IMR-90 (cell line): ENCODE measurements around the gene CPLX1. TPM values are rescaled to one million over a fixed set of nuclear protein-coding genes. Genes with fewer than 3 reads are reported as not detected.

Experiments used
- ATAC-seq: fragments of 200-7000 bp; cut with Tn5 transposase; 2 replicates; pipeline ENCODE4 v1.9.1; 2020; ENCODE audit warnings: low read depth, mild to moderate bottlenecking, moderate library complexity
- BruUV-seq: library from RNA; stranded (reverse); fragments of 400-500 nt; replicated peaks from 2 replicates; lab custom pipeline; 2021; lab: Mats Ljungman, UMichigan
- CTCF ChIA-PET: fragments of 300-600 bp; formaldehyde crosslinking; extraction: SDS; loops from one replicate; lab custom pipeline; 2021; ENCODE audit warnings: antibody characterized with exemption; lab: Yijun Ruan, JAX
- POLR2A ChIA-PET: fragments of 300-600 bp; sonication (Branson Sonifier 250); formaldehyde crosslinking; loops from one replicate; lab custom pipeline; 2022; ENCODE audit warnings: antibody characterized with exemption; ENCODE audit not compliant: unreplicated experiment; lab: Charles Lee
- DNase-seq: peaks from one replicate; pipeline ENCODE4 v3.0.0; 2013
- H2AFZ ChIP-seq: replicated peaks from 2 replicates; pipeline ENCODE3; 2013; ENCODE audit warnings: low read length, mild to moderate bottlenecking; ENCODE audit not compliant: poor library complexity
- H2AK5ac ChIP-seq: 2 replicates; pipeline ENCODE4 v1.6.1; 2013; ENCODE audit warnings: low read depth, low read length, inconsistent platforms
- H2AK9ac ChIP-seq: replicated peaks from 2 replicates; pipeline ENCODE3; 2013; ENCODE audit warnings: mild to moderate bottlenecking, low read depth, low read length, moderate library complexity; ENCODE audit not compliant: poor library complexity
- H2BK120ac ChIP-seq: 2 replicates; pipeline ENCODE4 v1.6.1; 2013; ENCODE audit warnings: low read depth, low read length, inconsistent platforms
- H2BK15ac ChIP-seq: 3 replicates; pipeline ENCODE4 v1.6.1; 2013; ENCODE audit warnings: low read depth, low read length, inconsistent platforms
- H2BK20ac ChIP-seq: 2 replicates; pipeline ENCODE4 v1.6.1; 2013; ENCODE audit warnings: low read depth, mild to moderate bottlenecking, inconsistent platforms, low read length, moderate library complexity
- H2BK5ac ChIP-seq: 2 replicates; pipeline ENCODE4 v1.6.1; 2013; ENCODE audit warnings: mild to moderate bottlenecking, low read depth, low read length, inconsistent platforms; ENCODE audit not compliant: poor library complexity, severe bottlenecking
- H3K14ac ChIP-seq: replicated peaks from 2 replicates; pipeline ENCODE4 v1.6.1; 2013; ENCODE audit warnings: low read depth, low read length, inconsistent platforms
- H3K18ac ChIP-seq: 2 replicates; pipeline ENCODE4 v1.6.1; 2013; ENCODE audit warnings: low read depth, low read length, control low read depth
- H3K23ac ChIP-seq: 2 replicates; pipeline ENCODE4 v1.6.1; 2013; ENCODE audit warnings: low read depth, low read length, inconsistent platforms
- H3K27ac ChIP-seq: 2 replicates; pipeline ENCODE4 v1.5.1; 2013; ENCODE audit warnings: mild to moderate bottlenecking, control low read depth, low read length; ENCODE audit not compliant: insufficient read depth
- H3K27me3 ChIP-seq: 2 replicates; pipeline ENCODE4 v1.6.1; 2013; ENCODE audit warnings: low read length; ENCODE audit not compliant: control insufficient read depth, insufficient read depth
- H3K36me3 ChIP-seq: 2 replicates; pipeline ENCODE4 v1.6.1; 2013; ENCODE audit warnings: low read length, mixed read lengths; ENCODE audit not compliant: control insufficient read depth, insufficient read depth
- H3K4ac ChIP-seq: 2 replicates; pipeline ENCODE4 v1.6.1; 2013; ENCODE audit warnings: low read depth, low read length, inconsistent platforms
- H3K4me1 ChIP-seq: 2 replicates; pipeline ENCODE4 v1.6.1; 2013; ENCODE audit warnings: low read length, mixed read lengths; ENCODE audit not compliant: control insufficient read depth, insufficient read depth
- H3K4me2 ChIP-seq: 2 replicates; pipeline ENCODE4 v1.6.1; 2013; ENCODE audit warnings: low read depth, mild to moderate bottlenecking, control low read depth, low read length, moderate library complexity
- H3K4me3 ChIP-seq: 2 replicates; pipeline ENCODE4 v1.5.1; 2013; ENCODE audit warnings: low read depth, mild to moderate bottlenecking, control low read depth, low read length, moderate library complexity; ENCODE audit not compliant: insufficient read depth
- H3K56ac ChIP-seq: 2 replicates; pipeline ENCODE4 v1.6.1; 2013; ENCODE audit warnings: low read length, inconsistent platforms; ENCODE audit not compliant: insufficient read depth; ENCODE audit errors: extremely low read depth
- H3K79me1 ChIP-seq, 2 experiments: 2 replicates each; pipeline ENCODE4 v1.6.1; 2013; ENCODE audit warnings: low read length in 2 of 2, inconsistent platforms in 1 of 2, low read depth in 1 of 2
- H3K9ac ChIP-seq: 2 replicates; pipeline ENCODE4 v1.6.1; 2013; ENCODE audit warnings: low read depth, low read length, control low read depth
- H3K9me1 ChIP-seq: 2 replicates; pipeline ENCODE4 v1.6.1; 2013; ENCODE audit warnings: low read length, inconsistent platforms; ENCODE audit not compliant: insufficient read depth
- H3K9me3 ChIP-seq: 2 replicates; pipeline ENCODE4 v1.6.1; 2013; ENCODE audit warnings: low read length; ENCODE audit not compliant: control insufficient read depth, insufficient read depth
- H4K20me1 ChIP-seq: 2 replicates; pipeline ENCODE4 v1.6.1; 2013; ENCODE audit warnings: low read length, inconsistent platforms; ENCODE audit not compliant: insufficient read depth
- H4K5ac ChIP-seq: 2 replicates; pipeline ENCODE4 v1.6.1; 2013; ENCODE audit warnings: mild to moderate bottlenecking, low read depth, low read length, control low read depth
- H4K8ac ChIP-seq, 2 experiments: 2 replicates each; pipeline ENCODE4 v1.6.1; 2013; ENCODE audit warnings: low read depth in 2 of 2, low read length in 2 of 2, control low read depth in 1 of 2, inconsistent platforms in 1 of 2
- H4K91ac ChIP-seq: 2 replicates; pipeline ENCODE4 v1.6.1; 2013; ENCODE audit warnings: low read depth, low read length, inconsistent platforms; ENCODE audit not compliant: insufficient read depth
- BHLHE40 ChIP-seq: fragments of 150-350 bp; IDR thresholded peaks from 2 replicates; pipeline ENCODE4 v1.6.1; 2016; ENCODE audit warnings: mild to moderate bottlenecking, low read depth, low read length
- CEBPB ChIP-seq: IDR thresholded peaks from 2 replicates; pipeline ENCODE4 v1.6.1; 2012; ENCODE audit warnings: low read depth, low read length, improper control_type of control experiment
- CHD1 ChIP-seq: IDR thresholded peaks from 2 replicates; pipeline ENCODE4 v1.6.1; 2012; ENCODE audit warnings: low read depth, low read length, improper control_type of control experiment
- CTCF ChIP-seq: conservative IDR thresholded peaks from 2 replicates; pipeline ENCODE4 v1.5.1; 2012; ENCODE audit warnings: mild to moderate bottlenecking, low read depth, low read length, improper control_type of control experiment
- ELK1 ChIP-seq: fragments of 150-350 bp; IDR thresholded peaks from 2 replicates; pipeline ENCODE4 v1.6.1; 2016; ENCODE audit warnings: low read depth, mild to moderate bottlenecking, low read length, moderate library complexity, borderline replicate concordance
- FOS ChIP-seq: fragments of 150-350 bp; IDR thresholded peaks from 2 replicates; pipeline ENCODE4 v1.6.1; 2016; ENCODE audit warnings: low read depth, low read length
- MAFK ChIP-seq: IDR thresholded peaks from 2 replicates; pipeline ENCODE4 v1.6.1; 2012; ENCODE audit warnings: low read depth, low read length, improper control_type of control experiment
- MAZ ChIP-seq: IDR thresholded peaks from 2 replicates; pipeline ENCODE4 v1.6.1; 2012; ENCODE audit warnings: low read depth, mild to moderate bottlenecking, low read length, improper control_type of control experiment, moderate library complexity, borderline replicate concordance
- MXI1 ChIP-seq: IDR thresholded peaks from 2 replicates; pipeline ENCODE4 v1.6.1; 2012; ENCODE audit warnings: low read depth, mild to moderate bottlenecking, low read length, moderate library complexity, borderline replicate concordance
- NFE2L2 ChIP-seq: fragments of 150-350 bp; IDR thresholded peaks from 2 replicates; pipeline ENCODE4 v1.6.1; 2016; ENCODE audit warnings: low read depth, mild to moderate bottlenecking, low read length
- POLR2A ChIP-seq: IDR thresholded peaks from 2 replicates; pipeline ENCODE4 v1.6.1; 2012; ENCODE audit warnings: mild to moderate bottlenecking, low read depth, low read length
- RAD21 ChIP-seq: IDR thresholded peaks from 2 replicates; pipeline ENCODE4 v1.6.1; 2012; ENCODE audit warnings: low read length, improper control_type of control experiment
- RCOR1 ChIP-seq: IDR thresholded peaks from 2 replicates; pipeline ENCODE4 v1.6.1; 2012; ENCODE audit warnings: mild to moderate bottlenecking, low read length, improper control_type of control experiment; ENCODE audit not compliant: insufficient replicate concordance
- RFX5 ChIP-seq: IDR thresholded peaks from 2 replicates; pipeline ENCODE4 v1.8.0; 2012; ENCODE audit warnings: low read depth, mild to moderate bottlenecking, low read length, moderate library complexity
- SMC3 ChIP-seq: fragments of 150-350 bp; IDR thresholded peaks from 2 replicates; pipeline ENCODE4 v1.6.1; 2016; ENCODE audit warnings: low read depth, mild to moderate bottlenecking, antibody characterized with exemption, low read length, moderate library complexity
- USF2 ChIP-seq: fragments of 150-350 bp; IDR thresholded peaks from 2 replicates; pipeline ENCODE4 v1.6.1; 2017; ENCODE audit warnings: mild to moderate bottlenecking, antibody characterized with exemption, low read length, low read depth
- WGBS, 2 experiments: methylation state at CpG; one replicate each; pipeline versions ENCODE4 v1.1.5 to v1.1.7; 2013; ENCODE audit warnings: missing lambda C conversion rate in 2 of 2; ENCODE audit not compliant: insufficient read length in 1 of 2; ENCODE audit errors: extremely low coverage in 2 of 2; 5-methylcytosine and 5-hydroxymethylcytosine counted together
- dilution Hi-C: fragments of 300-500 bp; cut with HindIII; formaldehyde crosslinking; loops from one replicate; pipeline ENCODE4 v1.14.3; 2018; ENCODE audit warnings: low sequenced_read_pairs; ENCODE audit not compliant: unreplicated experiment
- in situ Hi-C: fragments of 300-500 bp; cut with MboI; formaldehyde crosslinking; loops from 3 replicates; pipeline ENCODE4 v1.14.3; 2019; ENCODE audit warnings: low sequenced_read_pairs, inconsistent platforms, mixed read lengths
- intact Hi-C: fragments of 100-400 bp; cut with micrococcal nuclease; formaldehyde crosslinking; loops from 2 replicates; pipeline ENCODE4 v1.10.0; 2022
- polyA plus RNA-seq, 3 experiments: library from polyadenylated mRNA; depleted of rRNA; stranded (reverse); fragments of >200 nt; gene quantifications; 2 replicates each; pipeline ENCODE4 v1.2.3, GENCODE V29; 2012; ENCODE audit warnings: low replicate concordance in 1 of 3
- total RNA-seq: library from RNA; depleted of rRNA; stranded (reverse); fragments of >200 nt; gene quantifications from 2 replicates; pipeline ENCODE4 v1.2.3, GENCODE V29; 2012

Gene CPLX1
- total and polyA plus RNA-seq, 2 of the 4 experiments (the other 2 are of a cell fraction), result 0.05 TPM; not detected in 1

GRCh38 chr4:832108-832507 is 6.2 kb upstream of the CPLX1 start:
- no peak overlapping the region for H2AK9ac ChIP-seq
- no peak overlapping the region for H3K14ac ChIP-seq
- intact Hi-C loops (no loop called here), dilution Hi-C loops (no loop called here), in situ Hi-C loops (no loop called here)
- H3K4me3 ChIP-seq, result no peak overlapping the region
- H3K9me3 ChIP-seq, result peaks cover 5% of the 10 kb centered on the region
- no peak overlapping the region for H3K4ac ChIP-seq
- H3K56ac ChIP-seq, result no peak overlapping the region
- no peak overlapping the region for H2BK15ac ChIP-seq
- H2BK120ac ChIP-seq, result no peak overlapping the region
- no peak overlapping the region for H3K4me2 ChIP-seq
- H2BK20ac ChIP-seq, result no peak overlapping the region
- peaks cover 40% of the 10 kb centered on the region for H3K27me3 ChIP-seq
- CTCF ChIA-PET, result no interaction called here
- H3K9me1 ChIP-seq, result no peaks in the 10 kb centered on the region
- no peaks in the 10 kb centered on the region for H3K36me3 ChIP-seq
- H2AK5ac ChIP-seq, result no peak overlapping the region
- H4K91ac ChIP-seq, result no peak overlapping the region
- H4K8ac ChIP-seq, result no peak overlapping the region
- POLR2A ChIA-PET, result no interaction called here
- DNase-seq (no peak), ATAC-seq (no peak)
- no peak overlapping the region for H3K9ac ChIP-seq
- H3K27ac ChIP-seq, result no peak overlapping the region
- H3K18ac ChIP-seq, result no peak overlapping the region
- no peak overlapping the region for H4K5ac ChIP-seq
- no peak overlapping the region for H3K23ac ChIP-seq
- H3K4me1 ChIP-seq, result no peaks in the 10 kb centered on the region
- 63% methylated on average over 3 of the region's 7 CpGs; no CpG with 5 or more reads in 1 of the 2 experiments for WGBS, 2 experiments
- H4K20me1 ChIP-seq, result peaks cover 3% of the 10 kb centered on the region; the same call in 1 of the 2 replicates
- H2AFZ ChIP-seq, result no peak overlapping the region
- no peaks in the 10 kb centered on the region for H3K79me1 ChIP-seq
- TF ChIP-seq MAZ, result no peak
- no peak for TF ChIP-seq SMC3
- no peak for TF ChIP-seq CHD1
- no peak for TF ChIP-seq ELK1
- TF ChIP-seq RFX5, result no peak
- TF ChIP-seq NFE2L2, result no peak
- TF ChIP-seq CEBPB, result no peak
- no peak for TF ChIP-seq USF2
- no peak for TF ChIP-seq POLR2A
- TF ChIP-seq MXI1, result no peak
- TF ChIP-seq MAFK, result no peak
- TF ChIP-seq CTCF, result no peak
- TF ChIP-seq FOS, result no peak
- TF ChIP-seq RAD21, result no peak
- no peak for TF ChIP-seq RCOR1
- no peak for TF ChIP-seq BHLHE40
- BruUV-seq, result no TSS peak
- H2BK5ac ChIP-seq, result no peak overlapping the region
